PC-3 (cell line): ENCODE data around the gene DALRD3. TPM values are rescaled to one million over a fixed set of nuclear protein-coding genes. Genes with fewer than 3 reads are reported as not detected.

Source experiments
- ATAC-seq: fragments of 200-7000 bp; cut with Tn5 transposase; 2 replicates; pipeline ENCODE4 v1.9.1; 2020; ENCODE audit warnings: mild to moderate bottlenecking, moderate library complexity
- BruUV-seq: library from RNA; stranded (reverse); fragments of 400-500 nt; replicated peaks from 2 replicates; lab custom pipeline; 2021; lab: Mats Ljungman, UMichigan
- CTCF ChIA-PET: fragments of 300-600 bp; sonication (Branson Sonifier 250); formaldehyde crosslinking; loops from one replicate; lab custom pipeline; 2022; ENCODE audit warnings: antibody characterized with exemption; lab: Charles Lee
- POLR2A ChIA-PET: fragments of 300-600 bp; sonication (Branson Sonifier 250); formaldehyde crosslinking; loops from one replicate; lab custom pipeline; 2022; ENCODE audit warnings: antibody characterized with exemption; ENCODE audit not compliant: unreplicated experiment; lab: Charles Lee
- DNase-seq: peaks from one replicate; pipeline ENCODE4 v3.0.0-alpha.2; 2015
- H2AFZ ChIP-seq: fragments of 300-600 bp; sonication (generic); 2 replicates; pipeline ENCODE4 v1.6.0; 2016; ENCODE audit warnings: antibody characterized with exemption, low read length
- H3F3A ChIP-seq: fragments of 300-600 bp; sonication (generic); one replicate; pipeline ENCODE4 v1.6.0; 2017; ENCODE audit warnings: antibody characterized with exemption, low read length, control low read depth, mild to moderate bottlenecking; ENCODE audit not compliant: unreplicated experiment
- H3K27ac ChIP-seq: fragments of 300-600 bp; sonication (generic); 2 replicates; pipeline ENCODE4 v1.5.1; 2016; ENCODE audit warnings: mild to moderate bottlenecking, low read length
- H3K27me3 ChIP-seq: fragments of 300-600 bp; sonication (generic); 2 replicates; pipeline ENCODE4 v1.6.1; 2016; ENCODE audit warnings: low read length, mixed read lengths
- H3K36me3 ChIP-seq: fragments of 300-600 bp; sonication (generic); 2 replicates; pipeline ENCODE4 v1.6.1; 2016; ENCODE audit warnings: low read depth, mixed run types, low read length, mixed read lengths
- H3K4me1 ChIP-seq: fragments of 300-600 bp; sonication (generic); 2 replicates; pipeline ENCODE4 v1.5.1; 2016; ENCODE audit warnings: low read length; ENCODE audit not compliant: insufficient read depth
- H3K4me2 ChIP-seq: fragments of 300-600 bp; sonication (generic); 2 replicates; pipeline ENCODE4 v1.6.0; 2016; ENCODE audit warnings: low read length
- H3K4me3 ChIP-seq: fragments of 300-600 bp; sonication (generic); 2 replicates; pipeline ENCODE4 v1.5.1; 2016; ENCODE audit warnings: mild to moderate bottlenecking, low read length, mixed read lengths
- H3K79me2 ChIP-seq: fragments of 300-600 bp; sonication (generic); 2 replicates; pipeline ENCODE4 v1.6.1; 2017; ENCODE audit warnings: low read length, mixed read lengths
- H3K9ac ChIP-seq: fragments of 300-600 bp; sonication (generic); 2 replicates; pipeline ENCODE4 v1.6.0; 2016; ENCODE audit warnings: mild to moderate bottlenecking, low read length
- H3K9me2 ChIP-seq: fragments of 300-600 bp; sonication (generic); replicated peaks from 2 replicates; pipeline ENCODE4 v1.6.1; 2016; ENCODE audit warnings: mixed run types, low read length, mixed read lengths
- H3K9me3 ChIP-seq: fragments of 300-600 bp; sonication (generic); 2 replicates; pipeline ENCODE4 v1.6.1; 2016; ENCODE audit warnings: low read length, mixed read lengths
- H4K20me1 ChIP-seq: fragments of 300-600 bp; sonication (generic); 2 replicates; pipeline ENCODE4 v1.6.1; 2016; ENCODE audit warnings: low read length, mixed read lengths
- CTCF ChIP-seq: fragments of 300-600 bp; sonication (generic); conservative IDR thresholded peaks from 2 replicates; pipeline ENCODE4 v1.5.1; 2017; ENCODE audit warnings: antibody characterized with exemption, low read depth, mild to moderate bottlenecking, low read length
- EZH2 ChIP-seq: fragments of 300-600 bp; sonication (generic); IDR thresholded peaks from one replicate; pipeline ENCODE4 v1.6.1; 2017; ENCODE audit warnings: antibody characterized with exemption, mild to moderate bottlenecking, low read length; ENCODE audit not compliant: unreplicated experiment
- EZH2phosphoT487 ChIP-seq: fragments of 300-600 bp; sonication (generic); IDR thresholded peaks from 2 replicates; pipeline ENCODE4 v1.6.1; 2018; ENCODE audit warnings: mild to moderate bottlenecking, antibody characterized with exemption, low read length, borderline replicate concordance
- intact Hi-C: fragments of 100-400 bp; cut with micrococcal nuclease; formaldehyde crosslinking; loops from 2 replicates; pipeline ENCODE4 v1.9.0; 2023
- total RNA-seq: library from RNA; depleted of rRNA; stranded (reverse); fragments of >200 nt; gene quantifications from 2 replicates; pipeline ENCODE4 v1.2.3, GENCODE V29; 2014

The DALRD3 gene
- total RNA-seq, 1 experiment from 2014 or later = 43.3 TPM

- no peak for DNase-seq
- Histone ChIP-seq H3K4me3 (no peak overlapping the region), H3K9me3 (no peaks in the 10 kb centered on the region), H3K79me2 (peaks cover 15% of the 10 kb centered on the region; the same call in 1 of the 2 replicates), H3K27me3 (no peaks in the 10 kb centered on the region), H3K27ac (no peak overlapping the region), H3K4me2 (no peak overlapping the region), H4K20me1 (no peaks in the 10 kb centered on the region), H2AFZ (no peak overlapping the region), H3K36me3 (peaks cover 46% of the 10 kb centered on the region), H3K9ac (no peak overlapping the region), H3K4me1 (no peaks in the 10 kb centered on the region), H3F3A (no peaks in the 10 kb centered on the region), H3K9me2 (no peaks in the 10 kb centered on the region)
- ChIA-PET CTCF (no interaction called here), POLR2A (no interaction called here)
- TF ChIP-seq CTCF (no peak), EZH2phosphoT487 (no peak), EZH2 (no peak)
- no peak for ATAC-seq
- BruUV-seq = no TSS peak
- intact Hi-C loops = no loop called here
These were observed 38.9 kb upstream of the DALRD3 start for GRCh38 chr3:49057268-49057667.

- no TSS peak for BruUV-seq
- intact Hi-C loops = no loop called here
These were observed 36.0 kb upstream of the DALRD3 start for GRCh38 chr3:49054344-49054862.

GRCh38 chr3:49053543-49053942 lies 35.2 kb upstream of the DALRD3 start:
- Histone ChIP-seq H3K9me2 (no peaks in the 10 kb centered on the region), H3K27me3 (no peaks in the 10 kb centered on the region), H3K9me3 (no peaks in the 10 kb centered on the region), H3K4me3 (no peak overlapping the region), H3K4me2 (no peak overlapping the region), H3K36me3 (peaks cover 48% of the 10 kb centered on the region), H3K27ac (no peak overlapping the region), H3K4me1 (no peaks in the 10 kb centered on the region), H3F3A (no peaks in the 10 kb centered on the region), H3K79me2 (peaks cover 20% of the 10 kb centered on the region), H2AFZ (no peak overlapping the region), H3K9ac (no peak overlapping the region), H4K20me1 (no peaks in the 10 kb centered on the region)
- CTCF ChIA-PET = no interaction called here
- ATAC-seq = no peak
- no peak for DNase-seq
- POLR2A ChIA-PET = no interaction called here
- TF ChIP-seq EZH2 = no peak
- no peak for TF ChIP-seq CTCF
- BruUV-seq = no TSS peak
- intact Hi-C loops = no loop called here

More at GRCh38 chr3:49054344-49054862, 36.0 kb upstream of the DALRD3 start:
- Histone ChIP-seq H3K4me3 (no peak overlapping the region), H3K9me2 (no peaks in the 10 kb centered on the region), H3K4me2 (no peak overlapping the region), H3K36me3 (peaks cover 48% of the 10 kb centered on the region), H2AFZ (no peak overlapping the region), H3F3A (no peaks in the 10 kb centered on the region), H3K9me3 (no peaks in the 10 kb centered on the region), H3K27ac (no peak overlapping the region), H3K4me1 (no peaks in the 10 kb centered on the region), H3K9ac (no peak overlapping the region), H3K27me3 (no peaks in the 10 kb centered on the region), H4K20me1 (no peaks in the 10 kb centered on the region), H3K79me2 (peaks cover 20% of the 10 kb centered on the region)
- ChIA-PET POLR2A (no interaction called here), CTCF (no interaction called here)
- ATAC-seq = no peak
- no peak for TF ChIP-seq EZH2
- no peak for DNase-seq
